ENCODE results near the gene PSMB5.
"Not testable (repeated sequence)": the region's sequence is repeated elsewhere in the genome, so short reads cannot be mapped to it uniquely, and the experiment has no call there.

The PSMB5 gene

GRCh38 chr14:23006188-23006534 is 28.5 kb downstream of the PSMB5 start:
- Histone ChIP-seq H3K27me3 (ENCODE audit: insufficient read depth, low read length, poor library complexity) (no peaks in the 10 kb centered on the region), H3K79me1 (ENCODE audit: low read length) (no peaks in the 10 kb centered on the region), H3K4me1 (ENCODE audit: control insufficient read depth, low read depth, low read length) (peaks cover 4% of the 10 kb centered on the region), H3K4me2 (ENCODE audit: low read length) (peak overlapping the region; percentile 49), H2AK5ac (ENCODE audit: low read length) (no peak overlapping the region), H4K5ac (ENCODE audit: low read length) (no peak overlapping the region), H3K18ac (ENCODE audit: low read length) (no peak overlapping the region), H2BK120ac (ENCODE audit: low read depth, low read length) (no peak overlapping the region), H3K36me3 (ENCODE audit: control insufficient read depth, insufficient read depth, low read length) (no peaks in the 10 kb centered on the region), H4K8ac (ENCODE audit: low read depth, low read length) (no peak overlapping the region), H3K4me3 (ENCODE audit: low read length) (no peak overlapping the region), H3K4ac (ENCODE audit: low read depth, low read length) (no peak overlapping the region), H2BK5ac (ENCODE audit: low read length) (no peak overlapping the region), H3K56ac (ENCODE audit: low read length) (peak overlapping the region; percentile 100), H3K9ac (ENCODE audit: low read length) (peak overlapping the region; percentile 98), H3K79me2 (ENCODE audit: control insufficient read depth, insufficient read depth, low read length) (no peaks in the 10 kb centered on the region), H2BK15ac (replicated peaks; ENCODE audit: low read depth) (no peak overlapping the region), H3K23ac (ENCODE audit: low read length) (no peak overlapping the region), H3K27ac (ENCODE audit: low read depth, low read length) (no peak overlapping the region)
- WGBS (ENCODE audit: extremely low coverage, insufficient coverage, low lambda C conversion rate): no CpG with 5 or more reads among the region's 5 CpGs
- no peak for DNase-seq

GRCh38 chr14:23005451-23006187 is 29.1 kb downstream of the PSMB5 start:
- H3K56ac ChIP-seq (ENCODE audit: low read length): peak overlapping the region; percentile 100
- no peak overlapping the region for H3K27ac ChIP-seq (ENCODE audit: low read depth, low read length)
- no peaks in the 10 kb centered on the region for H3K79me2 ChIP-seq (ENCODE audit: control insufficient read depth, insufficient read depth, low read length)
- H3K4me2 ChIP-seq (ENCODE audit: low read length): no peak overlapping the region
- no peak overlapping the region for H3K23ac ChIP-seq (ENCODE audit: low read length)
- peaks cover 4% of the 10 kb centered on the region for H3K4me1 ChIP-seq (ENCODE audit: control insufficient read depth, low read depth, low read length)
- no CpG with 5 or more reads among the region's 3 CpGs for WGBS (ENCODE audit: extremely low coverage, insufficient coverage, low lambda C conversion rate)
- no peak overlapping the region for H3K4me3 ChIP-seq (ENCODE audit: low read length)
- no peak overlapping the region for H4K5ac ChIP-seq (ENCODE audit: low read length)
- no peak for DNase-seq
- H2BK120ac ChIP-seq (ENCODE audit: low read depth, low read length): no peak overlapping the region
- no peak overlapping the region for H2BK5ac ChIP-seq (ENCODE audit: low read length)
- H3K9ac ChIP-seq (ENCODE audit: low read length): peak overlapping the region; percentile 98
- H4K8ac ChIP-seq (ENCODE audit: low read depth, low read length): no peak overlapping the region
- H2BK15ac ChIP-seq (replicated peaks; ENCODE audit: low read depth): no peak overlapping the region
- no peak overlapping the region for H2AK5ac ChIP-seq (ENCODE audit: low read length)
- H3K36me3 ChIP-seq (ENCODE audit: control insufficient read depth, insufficient read depth, low read length): no peaks in the 10 kb centered on the region
- H3K4ac ChIP-seq (ENCODE audit: low read depth, low read length): no peak overlapping the region
- no peaks in the 10 kb centered on the region for H3K27me3 ChIP-seq (ENCODE audit: insufficient read depth, low read length, poor library complexity)
- no peak overlapping the region for H3K18ac ChIP-seq (ENCODE audit: low read length)
- no peaks in the 10 kb centered on the region for H3K79me1 ChIP-seq (ENCODE audit: low read length)

- H3K4ac ChIP-seq (ENCODE audit: low read depth, low read length); H2BK15ac ChIP-seq (replicated peaks; ENCODE audit: low read depth); H4K5ac ChIP-seq (ENCODE audit: low read length); H3K27me3 ChIP-seq (ENCODE audit: insufficient read depth, low read length, poor library complexity); H4K8ac ChIP-seq (ENCODE audit: low read depth, low read length); H3K27ac ChIP-seq (ENCODE audit: low read depth, low read length); H3K79me1 ChIP-seq (ENCODE audit: low read length); H3K56ac ChIP-seq (ENCODE audit: low read length); H3K23ac ChIP-seq (ENCODE audit: low read length); H2BK5ac ChIP-seq (ENCODE audit: low read length); H3K4me3 ChIP-seq (ENCODE audit: low read length); H3K9ac ChIP-seq (ENCODE audit: low read length); DNase-seq; H2AK5ac ChIP-seq (ENCODE audit: low read length); H2BK120ac ChIP-seq (ENCODE audit: low read depth, low read length); H3K18ac ChIP-seq (ENCODE audit: low read length); H3K36me3 ChIP-seq (ENCODE audit: control insufficient read depth, insufficient read depth, low read length); H3K4me1 ChIP-seq (ENCODE audit: control insufficient read depth, low read depth, low read length); H3K79me2 ChIP-seq (ENCODE audit: control insufficient read depth, insufficient read depth, low read length); H3K4me2 ChIP-seq (ENCODE audit: low read length): not testable (repeated sequence)
- no CpG with 5 or more reads among the region's 4 CpGs for WGBS (ENCODE audit: extremely low coverage, insufficient coverage, low lambda C conversion rate)
Observed at GRCh38 chr14:23004274-23004673, 30.4 kb downstream of the PSMB5 start.

GRCh38 chr14:23002592-23002991 is 32.1 kb downstream of the PSMB5 start:
- Histone ChIP-seq H3K4ac (ENCODE audit: low read depth, low read length) (no peak overlapping the region), H3K23ac (ENCODE audit: low read length) (no peak overlapping the region), H3K27ac (ENCODE audit: low read depth, low read length) (no peak overlapping the region), H3K4me1 (ENCODE audit: control insufficient read depth, low read depth, low read length) (peaks cover 4% of the 10 kb centered on the region), H3K27me3 (ENCODE audit: insufficient read depth, low read length, poor library complexity) (no peaks in the 10 kb centered on the region), H2BK5ac (ENCODE audit: low read length) (no peak overlapping the region), H2AK5ac (ENCODE audit: low read length) (no peak overlapping the region), H3K9ac (ENCODE audit: low read length) (no peak overlapping the region), H3K79me1 (ENCODE audit: low read length) (no peaks in the 10 kb centered on the region), H4K8ac (ENCODE audit: low read depth, low read length) (no peak overlapping the region), H3K56ac (ENCODE audit: low read length) (no peak overlapping the region), H3K4me3 (ENCODE audit: low read length) (no peak overlapping the region), H3K4me2 (ENCODE audit: low read length) (no peak overlapping the region), H4K5ac (ENCODE audit: low read length) (no peak overlapping the region), H2BK120ac (ENCODE audit: low read depth, low read length) (no peak overlapping the region), H3K79me2 (ENCODE audit: control insufficient read depth, insufficient read depth, low read length) (no peaks in the 10 kb centered on the region), H3K18ac (ENCODE audit: low read length) (no peak overlapping the region), H3K36me3 (ENCODE audit: control insufficient read depth, insufficient read depth, low read length) (no peaks in the 10 kb centered on the region), H2BK15ac (replicated peaks; ENCODE audit: low read depth) (no peak overlapping the region)
- no CpG with 5 or more reads among the region's 3 CpGs for WGBS (ENCODE audit: extremely low coverage, insufficient coverage, low lambda C conversion rate)
- DNase-seq: no peak

GRCh38 chr14:23000860-23001259 is 33.8 kb downstream of the PSMB5 start:
- Histone ChIP-seq H3K23ac (ENCODE audit: low read length) (no peak overlapping the region), H3K4me1 (ENCODE audit: control insufficient read depth, low read depth, low read length) (no peaks in the 10 kb centered on the region), H2BK120ac (ENCODE audit: low read depth, low read length) (no peak overlapping the region), H3K4ac (ENCODE audit: low read depth, low read length) (no peak overlapping the region), H4K5ac (ENCODE audit: low read length) (no peak overlapping the region), H2BK15ac (replicated peaks; ENCODE audit: low read depth) (no peak overlapping the region), H3K27ac (ENCODE audit: low read depth, low read length) (no peak overlapping the region), H4K8ac (ENCODE audit: low read depth, low read length) (no peak overlapping the region), H2BK5ac (ENCODE audit: low read length) (no peak overlapping the region), H3K27me3 (ENCODE audit: insufficient read depth, low read length, poor library complexity) (no peaks in the 10 kb centered on the region), H2AK5ac (ENCODE audit: low read length) (no peak overlapping the region), H3K18ac (ENCODE audit: low read length) (no peak overlapping the region), H3K9ac (ENCODE audit: low read length) (no peak overlapping the region), H3K36me3 (ENCODE audit: control insufficient read depth, insufficient read depth, low read length) (no peaks in the 10 kb centered on the region), H3K4me3 (ENCODE audit: low read length) (no peak overlapping the region), H3K79me1 (ENCODE audit: low read length) (no peaks in the 10 kb centered on the region), H3K79me2 (ENCODE audit: control insufficient read depth, insufficient read depth, low read length) (no peaks in the 10 kb centered on the region), H3K56ac (ENCODE audit: low read length) (no peak overlapping the region), H3K4me2 (ENCODE audit: low read length) (no peak overlapping the region)
- no peak for DNase-seq
- no CpG with 5 or more reads among the region's 2 CpGs for WGBS (ENCODE audit: extremely low coverage, insufficient coverage, low lambda C conversion rate)
